Thoracic aorta (tissue), 2 donors: Measurements from ENCODE around the gene CXCL11. TPM values are rescaled to one million over a fixed set of nuclear protein-coding genes. Genes with fewer than 3 reads are reported as not detected.

ENCODE experiments used
- ATAC-seq: fragments of 150-250 bp; one replicate; pipeline ENCODE4 v1.8.0; 2017; ENCODE audit warnings: low read depth; ENCODE audit not compliant: insufficient number of reproducible peaks, low FRiP score
- DNase-seq: peaks from one replicate; pipeline ENCODE4 v3.0.0-alpha.2; 2020; ENCODE audit warnings: low spot score
- H3K27ac ChIP-seq, 2 donors: fragments of 200-600 bp; sonication (generic); 1 replicate in 1 of 2; 2 replicates in 1 of 2; pipeline ENCODE4 v1.5.1; 2016; ENCODE audit warnings: mild to moderate bottlenecking in 2 of 2, moderate library complexity in 2 of 2
- H3K27me3 ChIP-seq: fragments of 200-600 bp; sonication (generic); replicated peaks from 2 replicates; pipeline ENCODE4 v1.6.0; 2016; ENCODE audit warnings: mild to moderate bottlenecking; ENCODE audit not compliant: insufficient read depth
- H3K36me3 ChIP-seq: fragments of 200-600 bp; sonication (generic); one replicate; pipeline ENCODE4 v1.5.1; 2016
- H3K4me1 ChIP-seq, 2 donors: fragments of 200-600 bp; sonication (generic); 1 replicate in 1 of 2; 2 replicates in 1 of 2; pipeline versions ENCODE4 v1.5.1 to v1.6.0; 2016; ENCODE audit warnings: low read depth in 2 of 2, mild to moderate bottlenecking in 1 of 2; ENCODE audit not compliant: control insufficient read depth in 1 of 2
- H3K4me3 ChIP-seq: fragments of 200-600 bp; sonication (generic); 2 replicates; pipeline ENCODE4 v1.5.1; 2016; ENCODE audit warnings: mild to moderate bottlenecking
- H3K9me3 ChIP-seq: fragments of 200-600 bp; sonication (generic); 2 replicates; pipeline ENCODE4 v1.5.1; 2016
- CTCF ChIP-seq: fragments of 200-600 bp; sonication (generic); IDR thresholded peaks from one replicate; pipeline ENCODE4 v1.5.1; 2019; ENCODE audit warnings: antibody characterized with exemption
- total RNA-seq, 2 donors: library from RNA; depleted of rRNA; stranded (reverse); fragments of >200 nt; gene quantifications; one replicate each; pipeline versions ENCODE4 v1.1.0 to v1.2.3, GENCODE V29; 2016

The CXCL11 gene
- not detected for total RNA-seq

- no peaks in the 10 kb centered on the region for H3K4me1 ChIP-seq
- H3K4me3 ChIP-seq: no peak within 1 kb of the TSS
- no peaks in the 10 kb centered on the region for H3K36me3 ChIP-seq
- no peak within 1 kb of the TSS for H3K27ac ChIP-seq
- H3K27me3 ChIP-seq: no peaks in the 10 kb centered on the region
- no peak for ATAC-seq
- no peaks in the 10 kb centered on the region for H3K9me3 ChIP-seq
- TF ChIP-seq CTCF: no peak
- no peak for DNase-seq
These were observed at the start of gene CXCL11 for GRCh38 chr4:76035799-76036380. CXCL11 (minus strand) TSS chr4:76036070; CDS start chr4:76035987, 83 bp downstream.

DNA sequence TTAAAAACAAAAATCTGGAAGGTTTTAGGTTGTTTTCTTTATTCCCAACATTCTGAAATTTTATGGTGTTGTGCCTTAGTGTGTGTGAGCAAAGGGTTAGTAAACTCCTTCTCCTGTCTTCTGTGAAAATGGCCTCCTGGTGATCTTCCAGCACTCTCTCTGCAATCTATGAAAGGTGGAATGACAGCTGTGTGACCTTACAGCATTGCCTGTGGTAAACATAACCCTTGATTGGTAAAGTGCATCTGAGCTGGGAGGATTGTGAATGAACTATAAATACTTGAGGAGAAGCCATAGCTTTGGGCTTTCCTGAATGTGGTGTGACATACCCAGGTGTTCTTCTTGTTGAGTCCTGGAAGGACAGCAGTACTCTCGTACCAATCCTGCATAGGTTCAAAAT is 48.7 kb upstream of the CXCL11 start:
- H3K9me3 ChIP-seq: no peaks in the 10 kb centered on the region
- no peak for TF ChIP-seq CTCF
- peaks cover 4 to 13% of the 10 kb centered on the region in 2 donors for H3K4me1 ChIP-seq
- H3K27ac ChIP-seq: no peak overlapping the region
- no peak for ATAC-seq
- DNase-seq: no peak
- no peaks in the 10 kb centered on the region for H3K27me3 ChIP-seq
- H3K36me3 ChIP-seq: no peaks in the 10 kb centered on the region
- H3K4me3 ChIP-seq: no peak overlapping the region

DNA sequence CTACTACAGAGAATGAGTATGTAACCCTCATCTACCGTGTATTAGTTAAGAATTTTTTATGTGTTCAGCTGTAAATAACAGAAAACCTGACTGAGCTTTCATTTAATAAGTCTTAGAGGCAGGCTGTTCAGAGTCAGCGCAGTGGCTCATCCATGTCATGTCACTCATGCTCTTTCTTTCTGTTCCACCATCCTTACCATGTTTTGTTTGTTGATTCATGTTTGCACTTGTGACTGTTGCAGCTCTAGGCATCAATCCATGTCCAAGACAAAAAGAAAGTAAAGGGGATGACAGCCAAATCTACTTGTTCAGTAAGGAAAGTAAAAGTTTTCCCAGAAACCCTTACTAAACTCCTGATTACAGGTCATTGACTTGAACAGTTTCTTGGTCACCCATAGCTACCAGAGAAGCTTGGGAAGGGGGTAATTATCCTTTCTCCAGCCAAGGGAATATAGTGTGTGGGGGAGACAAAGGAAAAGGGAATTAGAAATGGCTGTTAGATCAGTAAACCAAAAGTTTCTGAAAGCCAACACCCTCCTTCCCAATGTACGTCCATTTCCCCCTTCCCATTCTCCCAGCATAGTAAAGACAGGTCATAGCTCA is 47.6 kb upstream of the CXCL11 start:
- no peaks in the 10 kb centered on the region for H3K27me3 ChIP-seq
- peaks cover 4 to 13% of the 10 kb centered on the region in 2 donors for H3K4me1 ChIP-seq
- TF ChIP-seq CTCF: no peak
- H3K27ac ChIP-seq: no peak overlapping the region
- no peak for ATAC-seq
- H3K4me3 ChIP-seq: no peak overlapping the region
- no peak for DNase-seq
- no peaks in the 10 kb centered on the region for H3K9me3 ChIP-seq
- no peaks in the 10 kb centered on the region for H3K36me3 ChIP-seq

DNA sequence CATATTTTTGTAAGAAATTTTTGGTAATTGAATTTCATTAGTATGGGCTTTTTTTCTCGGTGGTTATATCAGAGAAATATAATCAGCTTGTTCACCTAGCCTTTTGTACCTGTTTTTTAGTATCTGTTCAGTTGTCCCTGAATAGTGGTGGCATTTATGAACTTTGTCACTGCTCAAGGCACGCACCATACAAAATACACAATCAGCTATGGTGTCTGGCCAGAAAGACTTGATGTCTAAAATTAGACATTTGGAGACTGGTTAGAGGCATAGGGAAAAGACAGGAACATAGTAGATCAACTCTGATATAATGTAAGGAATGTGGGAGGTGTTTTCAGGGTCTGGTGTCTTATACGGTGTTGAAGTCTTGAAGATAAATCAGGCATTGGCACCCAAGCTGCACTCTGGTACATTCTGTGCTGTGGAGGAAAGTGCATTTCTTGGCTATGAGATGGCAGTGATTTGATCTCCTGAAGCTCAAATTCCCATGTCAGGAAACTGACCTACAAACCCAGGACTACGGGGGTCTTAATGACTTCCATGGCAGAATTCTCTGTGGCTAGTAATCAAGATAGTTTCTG is 42.3 kb upstream of the CXCL11 start:
- Histone ChIP-seq H3K36me3 (no peaks in the 10 kb centered on the region), H3K4me3 (no peak overlapping the region), H3K27ac (no peak overlapping the region), H3K27me3 (no peaks in the 10 kb centered on the region), H3K4me1 (no peaks in the 10 kb centered on the region), H3K9me3 (no peaks in the 10 kb centered on the region)
- no peak for TF ChIP-seq CTCF
- no peak for DNase-seq
- ATAC-seq: no peak

DNA sequence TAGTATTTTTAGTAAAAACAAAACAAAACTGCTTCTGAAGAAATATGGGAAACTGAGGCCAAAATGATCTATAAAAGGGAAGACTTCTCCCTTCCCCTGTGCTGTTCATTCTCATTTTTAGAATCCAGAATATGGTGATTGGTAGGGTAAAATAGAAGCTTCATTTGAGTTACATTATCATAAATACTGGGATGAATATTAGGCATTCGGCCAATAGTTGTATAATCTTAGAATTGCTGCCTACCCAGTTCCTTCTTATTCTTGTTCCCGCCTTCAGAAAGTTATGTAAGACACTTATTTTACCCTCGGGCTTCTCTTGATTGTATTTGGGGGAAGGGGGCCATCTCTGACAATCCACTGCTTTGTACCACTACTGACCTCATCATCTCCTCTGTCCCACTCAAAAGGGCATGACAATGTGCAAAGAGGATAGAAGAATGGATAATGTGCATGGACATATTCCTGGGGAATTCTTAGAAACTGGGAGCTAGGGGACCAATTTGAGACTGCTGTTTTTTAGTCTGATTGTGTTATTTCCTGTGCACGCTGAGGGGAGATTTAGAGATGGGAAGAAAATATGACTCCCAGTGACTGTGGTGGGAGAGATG is 39.2 kb upstream of the CXCL11 start:
- no peaks in the 10 kb centered on the region for H3K9me3 ChIP-seq
- TF ChIP-seq CTCF: no peak
- H3K4me3 ChIP-seq: no peak overlapping the region
- no peaks in the 10 kb centered on the region for H3K27me3 ChIP-seq
- DNase-seq: no peak
- no peaks in the 10 kb centered on the region for H3K4me1 ChIP-seq
- ATAC-seq: no peak
- H3K36me3 ChIP-seq: no peaks in the 10 kb centered on the region
- no peak overlapping the region for H3K27ac ChIP-seq
